Stomach (tissue), 4 donors: Measurements from ENCODE around the gene NR6A1.

Experiments used
- EP300 ChIP-seq: sonication (generic); formaldehyde crosslinking; IDR thresholded peaks from one replicate; pipeline ENCODE4 v1.6.1; 2017; ENCODE audit warnings: antibody characterized with exemption
- POLR2A ChIP-seq, 4 donors: fragments of 450-650 bp; IDR thresholded peaks; one replicate each; pipeline ENCODE4 v1.6.1; 2016; ENCODE audit warnings: antibody characterized with exemption in 4 of 4, control low read depth in 2 of 4, mild to moderate bottlenecking in 1 of 4, moderate library complexity in 1 of 4
- POLR2AphosphoS5 ChIP-seq, 3 donors: sonication (generic); formaldehyde crosslinking; IDR thresholded peaks; one replicate each; pipeline ENCODE4 v1.6.1; 2016; ENCODE audit warnings: antibody characterized with exemption in 3 of 3
- TF ChIP-seq, protein P1 (sequence below), 7 experiments: fragments of 450-650 bp in 4 of 7; fragments of 200-600 bp in 3 of 7; sonication (generic) in 3 of 7; IDR thresholded peaks; one replicate each; pipeline ENCODE4 v1.5.1; 2016 to 2019; ENCODE audit warnings: antibody characterized with exemption in 7 of 7, control low read depth in 2 of 7, mild to moderate bottlenecking in 1 of 7

DNA sequence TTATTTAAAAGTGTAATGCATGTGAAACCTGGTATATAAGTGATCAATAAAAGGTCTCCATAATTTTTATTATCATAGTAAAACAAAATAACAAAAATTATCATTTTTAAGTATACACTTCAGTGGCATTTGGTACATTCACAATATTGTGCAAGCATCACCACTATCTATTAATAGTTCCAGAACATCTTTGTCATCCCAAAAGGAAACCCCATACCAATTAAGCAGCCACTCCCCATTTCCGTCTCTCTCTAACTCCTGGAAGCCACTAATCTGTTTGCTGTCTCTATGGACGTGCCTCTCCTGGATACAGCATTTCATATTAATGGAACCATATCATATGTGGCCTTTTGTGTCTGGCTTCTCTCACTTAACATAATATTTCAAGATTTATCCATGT is 13.4 kb upstream of the NR6A1 start:
- TF ChIP-seq POLR2A (IDR thresholded peaks at IDR 0.05) (no peak), POLR2AphosphoS5 (IDR thresholded peaks at IDR 0.05) (peak in 1 of 3 donors; percentile 19), EP300 (no peak)
- TF ChIP-seq, protein P1, sequence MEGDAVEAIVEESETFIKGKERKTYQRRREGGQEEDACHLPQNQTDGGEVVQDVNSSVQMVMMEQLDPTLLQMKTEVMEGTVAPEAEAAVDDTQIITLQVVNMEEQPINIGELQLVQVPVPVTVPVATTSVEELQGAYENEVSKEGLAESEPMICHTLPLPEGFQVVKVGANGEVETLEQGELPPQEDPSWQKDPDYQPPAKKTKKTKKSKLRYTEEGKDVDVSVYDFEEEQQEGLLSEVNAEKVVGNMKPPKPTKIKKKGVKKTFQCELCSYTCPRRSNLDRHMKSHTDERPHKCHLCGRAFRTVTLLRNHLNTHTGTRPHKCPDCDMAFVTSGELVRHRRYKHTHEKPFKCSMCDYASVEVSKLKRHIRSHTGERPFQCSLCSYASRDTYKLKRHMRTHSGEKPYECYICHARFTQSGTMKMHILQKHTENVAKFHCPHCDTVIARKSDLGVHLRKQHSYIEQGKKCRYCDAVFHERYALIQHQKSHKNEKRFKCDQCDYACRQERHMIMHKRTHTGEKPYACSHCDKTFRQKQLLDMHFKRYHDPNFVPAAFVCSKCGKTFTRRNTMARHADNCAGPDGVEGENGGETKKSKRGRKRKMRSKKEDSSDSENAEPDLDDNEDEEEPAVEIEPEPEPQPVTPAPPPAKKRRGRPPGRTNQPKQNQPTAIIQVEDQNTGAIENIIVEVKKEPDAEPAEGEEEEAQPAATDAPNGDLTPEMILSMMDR (IDR thresholded peaks at IDR 0.05) = no peak
